Brain microvascular endothelial cell (primary cell): ENCODE measurements around the gene TMEM192.
"Not testable (repeated sequence)": the region's sequence is repeated elsewhere in the genome, so short reads cannot be mapped to it uniquely, and the experiment has no call there.

ENCODE experiments used
- DNase-seq: peaks from one replicate; pipeline ENCODE4 v3.0.0-alpha.2; 2020
- H3K27ac ChIP-seq: fragments of 250-450 bp; sonication (Bioruptor Pico); 2 replicates; pipeline ENCODE4 v1.5.1; 2020; ENCODE audit warnings: mild to moderate bottlenecking, moderate library complexity
- H3K27me3 ChIP-seq: fragments of 250-450 bp; sonication (Bioruptor Pico); replicated peaks from 2 replicates; pipeline ENCODE4 v1.5.1; 2020; ENCODE audit warnings: mild to moderate bottlenecking
- H3K36me3 ChIP-seq: fragments of 250-450 bp; sonication (Bioruptor Pico); replicated peaks from 2 replicates; pipeline ENCODE4 v1.5.1; 2020; ENCODE audit warnings: mild to moderate bottlenecking
- H3K4me3 ChIP-seq: 2 replicates; pipeline ENCODE4 v1.5.1; 2011; ENCODE audit warnings: low read depth, mild to moderate bottlenecking, control low read depth, low read length, moderate library complexity
- in situ Hi-C: cut with HindIII; loops from 2 replicates; pipeline ENCODE4 v1.10.0; 2017; ENCODE audit warnings: low sequenced_read_pairs, low pct_ligation_motif_present
- TF ChIP-seq, protein P1 (sequence below): IDR thresholded peaks from 2 replicates; pipeline ENCODE4 v1.5.1; 2011; ENCODE audit warnings: low read depth, mild to moderate bottlenecking, moderate library complexity, low read length, control low read depth, inconsistent platforms; ENCODE audit errors: missing control alignments

TMEM192 gene

DNA sequence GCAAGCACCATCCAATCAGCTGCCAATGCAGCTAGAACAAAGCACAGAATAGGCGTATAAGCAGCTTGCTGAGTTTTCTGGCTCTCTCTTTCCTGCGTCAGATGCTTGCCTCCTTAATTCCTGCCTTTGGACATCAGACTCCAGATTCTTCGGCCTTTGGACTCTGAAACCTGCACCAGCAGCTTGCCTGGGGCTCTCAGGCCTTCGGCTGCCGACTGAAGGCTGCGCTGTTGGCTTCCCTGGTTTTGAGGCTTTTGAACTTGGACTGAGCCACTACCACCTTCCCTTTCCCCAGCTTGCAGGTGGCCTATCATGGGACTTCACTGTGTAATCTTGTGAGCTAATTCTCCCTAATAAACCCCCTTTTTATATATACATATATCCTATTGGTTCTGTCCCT, 6.1 kb downstream of the TMEM192 start:
- Histone ChIP-seq H3K27me3 (no peaks in the 10 kb centered on the region), H3K4me3 (no peak overlapping the region), H3K27ac (no peak overlapping the region), H3K36me3 (no peaks in the 10 kb centered on the region)
- TF ChIP-seq, protein P1, sequence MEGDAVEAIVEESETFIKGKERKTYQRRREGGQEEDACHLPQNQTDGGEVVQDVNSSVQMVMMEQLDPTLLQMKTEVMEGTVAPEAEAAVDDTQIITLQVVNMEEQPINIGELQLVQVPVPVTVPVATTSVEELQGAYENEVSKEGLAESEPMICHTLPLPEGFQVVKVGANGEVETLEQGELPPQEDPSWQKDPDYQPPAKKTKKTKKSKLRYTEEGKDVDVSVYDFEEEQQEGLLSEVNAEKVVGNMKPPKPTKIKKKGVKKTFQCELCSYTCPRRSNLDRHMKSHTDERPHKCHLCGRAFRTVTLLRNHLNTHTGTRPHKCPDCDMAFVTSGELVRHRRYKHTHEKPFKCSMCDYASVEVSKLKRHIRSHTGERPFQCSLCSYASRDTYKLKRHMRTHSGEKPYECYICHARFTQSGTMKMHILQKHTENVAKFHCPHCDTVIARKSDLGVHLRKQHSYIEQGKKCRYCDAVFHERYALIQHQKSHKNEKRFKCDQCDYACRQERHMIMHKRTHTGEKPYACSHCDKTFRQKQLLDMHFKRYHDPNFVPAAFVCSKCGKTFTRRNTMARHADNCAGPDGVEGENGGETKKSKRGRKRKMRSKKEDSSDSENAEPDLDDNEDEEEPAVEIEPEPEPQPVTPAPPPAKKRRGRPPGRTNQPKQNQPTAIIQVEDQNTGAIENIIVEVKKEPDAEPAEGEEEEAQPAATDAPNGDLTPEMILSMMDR, result no peak
- in situ Hi-C loops, result no loop called here
- DNase-seq, result no peak

DNA sequence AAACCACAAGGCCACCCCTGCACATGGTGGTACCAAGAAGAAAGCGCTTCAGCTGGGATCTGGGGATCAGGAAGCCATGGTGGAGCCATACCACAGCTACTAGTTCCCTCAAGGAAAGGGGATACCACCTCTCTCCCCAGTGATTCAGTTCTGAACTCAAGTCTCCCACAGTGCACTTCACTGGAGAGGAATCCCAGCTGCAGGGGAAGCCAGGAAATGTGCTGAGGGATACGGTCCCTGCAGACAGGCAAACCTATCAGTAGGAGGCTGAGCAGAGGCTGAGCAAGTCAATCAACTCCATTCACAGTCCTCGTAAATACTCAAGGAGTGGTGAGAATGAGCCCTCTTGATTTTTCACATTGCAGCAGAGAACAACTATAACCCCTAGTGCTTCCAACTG, 11.0 kb downstream of the TMEM192 start:
- H3K4me3 ChIP-seq, result no peak overlapping the region
- H3K36me3 ChIP-seq, result no peaks in the 10 kb centered on the region
- H3K27ac ChIP-seq, result no peak overlapping the region
- DNase-seq, result no peak
- H3K27me3 ChIP-seq, result no peaks in the 10 kb centered on the region
- in situ Hi-C loops, result no loop called here
- TF ChIP-seq, protein P1, result no peak

DNA sequence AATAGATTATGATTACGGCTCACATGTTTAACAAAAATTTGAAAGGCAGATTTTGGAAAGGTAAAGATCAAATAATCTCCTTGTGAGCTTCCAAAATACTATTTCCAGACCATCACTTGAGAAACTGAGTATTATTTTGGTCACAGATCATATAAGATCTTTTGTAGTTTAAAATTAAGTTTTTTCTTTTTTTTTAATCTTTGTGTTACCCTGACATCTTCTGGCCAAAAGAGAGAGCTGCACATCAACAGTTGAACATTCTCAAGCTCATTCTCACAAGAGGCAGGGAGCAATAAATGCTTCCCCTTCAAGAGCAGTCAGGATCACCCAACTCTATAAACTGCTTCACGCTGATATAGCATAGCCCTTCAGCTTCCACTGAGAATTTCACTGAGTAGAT, 15.9 kb downstream of the TMEM192 start:
- DNase-seq, result peak; percentile 6

DNA sequence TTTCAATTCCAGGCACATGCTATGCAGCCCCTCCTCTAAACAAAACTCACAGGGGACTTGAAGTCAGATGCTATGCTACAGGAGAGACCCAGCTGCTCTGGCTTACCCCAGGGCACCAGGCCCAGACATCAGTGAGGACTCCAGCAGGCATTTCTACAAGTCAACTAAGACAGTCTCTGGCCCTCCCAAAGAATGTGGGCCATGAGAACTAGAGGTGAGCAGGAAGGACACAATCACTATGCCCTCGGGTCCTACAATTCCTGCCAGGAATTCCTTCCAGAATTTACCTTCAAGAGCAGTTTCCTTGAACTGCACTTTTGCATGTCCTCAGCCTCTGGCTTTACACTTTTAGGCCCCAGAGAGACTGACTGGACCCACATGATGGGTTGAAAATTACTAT, 17.4 kb downstream of the TMEM192 start:
- DNase-seq, result no peak
- H3K4me3 ChIP-seq, result no peak overlapping the region
- TF ChIP-seq, protein P1, result no peak
- no peaks in the 10 kb centered on the region for H3K27me3 ChIP-seq
- no peaks in the 10 kb centered on the region for H3K36me3 ChIP-seq
- in situ Hi-C loops, result no loop called here
- no peak overlapping the region for H3K27ac ChIP-seq

More for the DNA sequence above, 15.9 kb downstream of the TMEM192 start:
- TF ChIP-seq, protein P1, result peak; percentile 63
- Histone ChIP-seq H3K4me3 (no peak overlapping the region), H3K36me3 (no peaks in the 10 kb centered on the region), H3K27me3 (no peaks in the 10 kb centered on the region), H3K27ac (no peak overlapping the region)
- in situ Hi-C loops, result no loop called here

DNA sequence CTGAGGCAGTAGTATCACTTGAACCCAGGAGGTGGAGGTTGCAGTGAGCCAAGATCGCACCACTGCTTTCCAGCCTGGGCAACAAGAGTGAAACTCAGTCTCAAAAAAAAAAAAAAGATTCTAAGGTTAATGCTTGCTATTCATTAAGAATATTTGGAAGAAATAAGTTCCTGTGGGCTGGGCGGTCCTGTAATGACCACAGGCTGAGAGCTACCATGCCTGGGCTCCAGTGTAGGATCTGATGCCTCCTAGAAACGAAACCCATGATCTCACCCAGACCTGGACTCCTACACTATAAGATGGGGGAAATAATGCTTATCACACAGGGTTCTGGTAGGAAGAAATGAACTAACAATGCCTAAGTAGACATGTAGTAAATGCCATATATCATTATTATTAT, 17.8 kb downstream of the TMEM192 start:
- H3K4me3 ChIP-seq, result no peak overlapping the region
- in situ Hi-C loops, result no loop called here
- DNase-seq, result no peak
- no peaks in the 10 kb centered on the region for H3K27me3 ChIP-seq
- TF ChIP-seq, protein P1, result no peak
- no peak overlapping the region for H3K27ac ChIP-seq
- H3K36me3 ChIP-seq, result no peaks in the 10 kb centered on the region

DNA sequence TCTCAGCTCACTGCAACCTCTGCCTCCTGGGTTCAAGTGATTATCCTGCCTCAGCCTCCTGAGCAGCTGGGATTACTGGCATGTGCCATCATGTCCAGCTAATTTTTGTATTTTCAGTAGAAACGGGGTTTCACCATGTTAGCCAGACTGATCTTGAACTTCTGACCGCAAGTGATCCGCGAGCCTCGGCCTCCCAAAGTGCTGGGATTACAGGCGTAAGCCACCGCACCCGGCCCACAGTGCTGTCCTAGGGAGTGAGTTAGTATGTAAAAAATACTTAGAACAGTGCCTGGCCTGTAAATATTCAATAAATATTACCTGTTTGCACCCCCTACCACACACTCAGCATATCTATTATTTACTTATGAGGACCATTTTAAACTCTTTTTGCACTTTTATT, 20.5 kb downstream of the TMEM192 start:
- in situ Hi-C loops, H3K36me3 ChIP-seq, H3K27ac ChIP-seq: not testable (repeated sequence)

More for the DNA sequence above, 20.5 kb downstream of the TMEM192 start:
- DNase-seq, H3K4me3 ChIP-seq, H3K27me3 ChIP-seq: not testable (repeated sequence)
